ENCODE measurements around the gene KLF5. TPM values are rescaled to one million over a fixed set of nuclear protein-coding genes. Genes with fewer than 3 reads are reported as not detected.

KLF5 gene
- polyA plus RNA-seq, 1 experiment, result 11.2 TPM

DNA sequence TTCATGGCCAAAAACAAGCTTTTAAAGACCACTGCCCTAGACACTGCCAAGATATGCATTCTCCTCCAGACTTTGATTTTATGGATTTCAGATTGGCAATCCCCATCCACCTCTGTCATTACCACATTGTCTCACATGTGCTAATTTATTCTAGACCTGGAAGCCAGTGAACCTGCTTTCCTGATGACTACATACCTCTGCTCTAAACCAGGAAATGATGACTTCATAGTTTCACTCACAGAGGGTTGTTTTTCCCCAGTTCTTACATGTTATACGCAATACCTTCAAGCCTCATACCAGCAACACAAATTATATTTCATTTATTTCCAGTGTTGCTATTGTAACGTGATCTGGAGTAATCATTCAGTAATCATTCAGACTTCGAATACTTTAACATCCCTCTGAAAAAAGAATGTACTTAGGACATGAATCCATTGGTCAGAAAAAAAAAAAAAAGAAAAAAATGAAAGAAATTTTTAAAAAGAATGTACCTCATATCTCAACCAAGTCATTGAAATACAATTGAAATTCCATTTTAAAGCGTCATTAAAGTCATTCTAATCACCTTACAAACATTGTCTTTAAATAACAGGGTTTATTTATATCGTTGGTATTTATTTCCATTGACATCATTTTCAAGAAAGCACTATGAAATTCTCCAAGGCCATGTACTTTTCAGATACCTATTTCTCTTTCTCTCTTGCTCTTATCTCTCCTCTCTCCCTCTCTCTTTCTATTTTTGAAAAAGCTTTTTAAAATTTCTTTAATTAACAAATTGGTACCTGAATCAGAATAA lies 33.4 kb upstream of the KLF5 start:
- DNase-seq (ENCODE audit: low read depth, low spot score), result no peak
- Histone ChIP-seq H3K4me3 (ENCODE audit: low read depth, low read length) (no peak overlapping the region), H3K9me3 (ENCODE audit: control insufficient read depth, insufficient read depth, low read length) (no peaks in the 10 kb centered on the region), H3K27me3 (ENCODE audit: control insufficient read depth, insufficient read depth, low read length) (no peaks in the 10 kb centered on the region), H3K27ac (ENCODE audit: low read depth, low read length) (no peak overlapping the region)
- TF ChIP-seq, protein P1, sequence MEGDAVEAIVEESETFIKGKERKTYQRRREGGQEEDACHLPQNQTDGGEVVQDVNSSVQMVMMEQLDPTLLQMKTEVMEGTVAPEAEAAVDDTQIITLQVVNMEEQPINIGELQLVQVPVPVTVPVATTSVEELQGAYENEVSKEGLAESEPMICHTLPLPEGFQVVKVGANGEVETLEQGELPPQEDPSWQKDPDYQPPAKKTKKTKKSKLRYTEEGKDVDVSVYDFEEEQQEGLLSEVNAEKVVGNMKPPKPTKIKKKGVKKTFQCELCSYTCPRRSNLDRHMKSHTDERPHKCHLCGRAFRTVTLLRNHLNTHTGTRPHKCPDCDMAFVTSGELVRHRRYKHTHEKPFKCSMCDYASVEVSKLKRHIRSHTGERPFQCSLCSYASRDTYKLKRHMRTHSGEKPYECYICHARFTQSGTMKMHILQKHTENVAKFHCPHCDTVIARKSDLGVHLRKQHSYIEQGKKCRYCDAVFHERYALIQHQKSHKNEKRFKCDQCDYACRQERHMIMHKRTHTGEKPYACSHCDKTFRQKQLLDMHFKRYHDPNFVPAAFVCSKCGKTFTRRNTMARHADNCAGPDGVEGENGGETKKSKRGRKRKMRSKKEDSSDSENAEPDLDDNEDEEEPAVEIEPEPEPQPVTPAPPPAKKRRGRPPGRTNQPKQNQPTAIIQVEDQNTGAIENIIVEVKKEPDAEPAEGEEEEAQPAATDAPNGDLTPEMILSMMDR (IDR thresholded peaks at IDR 0.05; ENCODE audit: low read depth, low read length), result no peak
- CTCF ChIA-PET, result interaction anchor here (0.8 kb wide), 1 partner anchor 48 kb away, joined by 3 read pairs; no protein-coding TSS in a partner anchor
- POLR2A ChIA-PET, result no interaction called here

DNA sequence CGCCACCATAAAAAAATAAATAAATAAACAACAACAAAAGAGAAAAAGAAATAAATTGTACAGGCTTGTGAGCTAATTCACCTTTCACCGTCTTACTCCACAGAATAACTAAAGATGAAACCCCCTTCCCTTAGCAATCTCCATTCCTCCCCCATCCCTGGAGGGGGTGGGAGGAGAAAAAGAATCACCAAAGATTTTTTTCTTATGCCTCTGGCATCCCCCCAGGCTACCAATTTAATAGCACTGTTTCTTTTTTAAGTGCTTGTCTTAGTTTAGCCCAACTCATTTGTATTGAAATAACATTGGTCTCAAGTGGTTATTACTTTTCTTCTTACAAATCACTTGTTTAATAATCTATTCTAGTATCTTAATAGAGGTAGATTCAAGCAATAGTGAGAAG lies 23.9 kb upstream of the KLF5 start:
- CTCF ChIA-PET, result no interaction called here
- DNase-seq (ENCODE audit: low read depth, low spot score), result no peak

DNA sequence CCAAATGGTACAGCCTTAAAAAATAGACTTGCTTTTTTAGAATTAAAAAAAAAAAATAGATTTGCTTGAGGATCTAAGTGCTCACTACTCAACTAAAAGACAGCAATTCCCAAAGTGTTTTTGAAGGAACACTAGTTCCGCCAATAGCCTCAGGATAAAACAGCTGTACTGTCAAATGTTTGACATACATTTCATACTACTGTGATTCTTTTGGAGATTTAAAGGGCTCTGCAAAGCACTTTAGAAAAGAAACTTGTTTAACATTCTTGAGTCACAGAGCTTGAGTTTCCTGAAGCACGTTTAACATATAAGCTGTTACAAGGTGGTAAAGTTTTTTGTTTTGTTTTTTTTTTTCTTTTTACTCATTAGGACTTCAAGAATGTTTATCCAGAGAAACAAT lies 23.1 kb upstream of the KLF5 start:
- TF ChIP-seq, protein P1 (IDR thresholded peaks at IDR 0.05; ENCODE audit: low read depth, low read length), result no peak
- Histone ChIP-seq H3K4me3 (ENCODE audit: low read depth, low read length) (no peak overlapping the region), H3K27ac (ENCODE audit: low read depth, low read length) (no peak overlapping the region), H3K9me3 (ENCODE audit: control insufficient read depth, insufficient read depth, low read length) (no peaks in the 10 kb centered on the region), H3K27me3 (ENCODE audit: control insufficient read depth, insufficient read depth, low read length) (no peaks in the 10 kb centered on the region)
- DNase-seq (ENCODE audit: low read depth, low spot score), result no peak
- CTCF ChIA-PET, result interaction anchor here (0.6 kb wide), 1 partner anchor 226 kb away, joined by 3 read pairs; no protein-coding TSS in a partner anchor
- POLR2A ChIA-PET, result no interaction called here

More for the DNA sequence above, 23.9 kb upstream of the KLF5 start:
- TF ChIP-seq, protein P1 (IDR thresholded peaks at IDR 0.05; ENCODE audit: low read depth, low read length), result no peak
- Histone ChIP-seq H3K27ac (ENCODE audit: low read depth, low read length) (no peak overlapping the region), H3K4me3 (ENCODE audit: low read depth, low read length) (no peak overlapping the region), H3K9me3 (ENCODE audit: control insufficient read depth, insufficient read depth, low read length) (no peaks in the 10 kb centered on the region), H3K27me3 (ENCODE audit: control insufficient read depth, insufficient read depth, low read length) (no peaks in the 10 kb centered on the region)
- POLR2A ChIA-PET, result no interaction called here

DNA sequence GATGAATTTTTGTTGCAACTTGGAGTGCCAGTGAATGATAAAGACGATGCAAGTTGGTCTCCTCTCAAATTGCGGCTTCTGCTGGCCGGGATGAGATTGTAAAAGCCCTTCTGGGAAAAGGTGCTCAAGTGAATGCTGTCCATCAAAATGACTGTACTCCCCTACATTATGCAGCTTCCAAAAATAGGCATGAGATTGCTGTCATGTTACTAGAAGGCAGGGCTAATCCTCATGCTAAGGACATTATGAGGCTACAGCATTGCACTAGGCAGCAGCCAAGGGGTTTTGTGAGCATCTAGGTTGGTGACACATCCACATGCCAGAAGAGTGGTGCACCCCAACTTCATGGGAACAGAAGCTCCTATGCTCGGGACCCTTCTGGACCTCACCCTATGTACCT lies 22.2 kb upstream of the KLF5 start:
- POLR2A ChIA-PET, result no interaction called here
- H3K27me3 ChIP-seq (ENCODE audit: control insufficient read depth, insufficient read depth, low read length), result no peaks in the 10 kb centered on the region
- H3K4me3 ChIP-seq (ENCODE audit: low read depth, low read length), result no peak overlapping the region
- no peak for DNase-seq (ENCODE audit: low read depth, low spot score)
- H3K27ac ChIP-seq (ENCODE audit: low read depth, low read length), result no peak overlapping the region
- CTCF ChIA-PET, result no interaction called here
- TF ChIP-seq, protein P1 (IDR thresholded peaks at IDR 0.05; ENCODE audit: low read depth, low read length), result no peak
- no peaks in the 10 kb centered on the region for H3K9me3 ChIP-seq (ENCODE audit: control insufficient read depth, insufficient read depth, low read length)

DNA sequence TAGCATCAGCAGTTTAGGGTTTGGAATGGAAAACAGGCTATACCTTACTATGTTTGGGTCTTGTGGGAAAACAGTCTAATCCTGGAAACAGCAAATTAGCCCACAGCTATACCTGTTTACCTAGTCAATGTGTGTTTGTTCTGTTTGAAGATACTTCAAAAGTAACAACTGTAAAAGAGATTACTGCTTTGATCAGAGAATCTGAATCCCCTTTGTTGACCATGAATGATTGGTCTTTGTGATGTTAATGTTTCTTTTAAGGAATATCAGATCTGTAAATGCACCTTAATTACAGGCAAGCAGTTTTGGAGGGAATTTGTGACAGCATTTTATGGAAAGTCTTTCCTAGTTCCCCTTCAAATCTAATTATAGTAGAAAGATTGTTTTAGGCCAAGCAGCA lies 20.7 kb upstream of the KLF5 start:
- TF ChIP-seq, protein P1 (IDR thresholded peaks at IDR 0.05; ENCODE audit: low read depth, low read length), result no peak
- no peaks in the 10 kb centered on the region for H3K27me3 ChIP-seq (ENCODE audit: control insufficient read depth, insufficient read depth, low read length)
- POLR2A ChIA-PET, result no interaction called here
- no peaks in the 10 kb centered on the region for H3K9me3 ChIP-seq (ENCODE audit: control insufficient read depth, insufficient read depth, low read length)
- H3K4me3 ChIP-seq (ENCODE audit: low read depth, low read length), result no peak overlapping the region
- no peak for DNase-seq (ENCODE audit: low read depth, low spot score)
- H3K27ac ChIP-seq (ENCODE audit: low read depth, low read length), result no peak overlapping the region
- CTCF ChIA-PET, result no interaction called here

Measured in AG04450 (cell line).